Nephron progenitor cell (in vitro differentiated cells): ENCODE data around the gene SLC2A9.

Experiments used
- DNase-seq: peaks from one replicate; pipeline ENCODE4 v3.0.0; 2021
- H3K27ac Mint-ChIP-seq: 2 replicates; pipeline ENCODE4 v1.8.0; 2021; ENCODE audit warnings: mild to moderate bottlenecking, moderate library complexity, mixed read lengths
- H3K27me3 Mint-ChIP-seq: 2 replicates; pipeline ENCODE4 v1.8.0; 2021; ENCODE audit warnings: mild to moderate bottlenecking, low read depth, mixed read lengths; ENCODE audit not compliant: poor library complexity
- H3K36me3 Mint-ChIP-seq: 2 replicates; pipeline ENCODE4 v1.8.0; 2021; ENCODE audit warnings: low read depth, mixed read lengths
- H3K4me1 Mint-ChIP-seq: 2 replicates; pipeline ENCODE4 v1.8.0; 2021; ENCODE audit warnings: mixed read lengths
- H3K4me3 Mint-ChIP-seq: 2 replicates; pipeline ENCODE4 v1.8.0; 2021; ENCODE audit warnings: mild to moderate bottlenecking, moderate library complexity, mixed read lengths
- H3K9me3 Mint-ChIP-seq: 2 replicates; pipeline ENCODE4 v1.8.0; 2021; ENCODE audit warnings: mild to moderate bottlenecking, moderate library complexity, mixed read lengths
- TF ChIP-seq, protein P1 (sequence below): fragments of 200-600 bp; sonication (generic); IDR thresholded peaks from 2 replicates; pipeline ENCODE4 v1.5.0; 2021; ENCODE audit warnings: antibody characterized with exemption

SLC2A9 gene

DNA sequence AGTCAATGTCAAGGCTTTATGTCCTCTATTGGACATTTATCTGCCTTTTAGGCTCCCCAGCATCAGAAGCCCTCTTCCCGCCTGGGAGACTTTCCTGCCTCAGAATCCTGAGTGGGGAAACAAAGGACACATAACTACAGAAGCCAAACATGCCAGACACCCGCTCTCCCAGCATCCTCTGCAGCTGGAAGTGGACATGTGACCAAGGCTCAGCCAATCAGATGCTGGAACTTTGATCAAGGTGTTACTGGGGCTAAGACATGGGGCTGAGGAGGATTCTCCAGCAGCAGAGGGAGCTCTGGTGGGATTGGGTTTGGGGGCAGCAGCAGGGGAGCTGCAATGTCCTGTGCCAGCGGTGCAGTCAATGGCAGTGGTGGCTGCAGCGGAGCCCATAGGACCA lies 19.5 kb downstream of the SLC2A9 start:
- Mint-ChIP-seq H3K36me3 (no peaks in the 10 kb centered on the region), H3K9me3 (no peaks in the 10 kb centered on the region), H3K4me1 (peaks cover 8% of the 10 kb centered on the region), H3K4me3 (no peak overlapping the region), H3K27me3 (peaks cover 7% of the 10 kb centered on the region), H3K27ac (no peak overlapping the region)
- TF ChIP-seq, protein P1, sequence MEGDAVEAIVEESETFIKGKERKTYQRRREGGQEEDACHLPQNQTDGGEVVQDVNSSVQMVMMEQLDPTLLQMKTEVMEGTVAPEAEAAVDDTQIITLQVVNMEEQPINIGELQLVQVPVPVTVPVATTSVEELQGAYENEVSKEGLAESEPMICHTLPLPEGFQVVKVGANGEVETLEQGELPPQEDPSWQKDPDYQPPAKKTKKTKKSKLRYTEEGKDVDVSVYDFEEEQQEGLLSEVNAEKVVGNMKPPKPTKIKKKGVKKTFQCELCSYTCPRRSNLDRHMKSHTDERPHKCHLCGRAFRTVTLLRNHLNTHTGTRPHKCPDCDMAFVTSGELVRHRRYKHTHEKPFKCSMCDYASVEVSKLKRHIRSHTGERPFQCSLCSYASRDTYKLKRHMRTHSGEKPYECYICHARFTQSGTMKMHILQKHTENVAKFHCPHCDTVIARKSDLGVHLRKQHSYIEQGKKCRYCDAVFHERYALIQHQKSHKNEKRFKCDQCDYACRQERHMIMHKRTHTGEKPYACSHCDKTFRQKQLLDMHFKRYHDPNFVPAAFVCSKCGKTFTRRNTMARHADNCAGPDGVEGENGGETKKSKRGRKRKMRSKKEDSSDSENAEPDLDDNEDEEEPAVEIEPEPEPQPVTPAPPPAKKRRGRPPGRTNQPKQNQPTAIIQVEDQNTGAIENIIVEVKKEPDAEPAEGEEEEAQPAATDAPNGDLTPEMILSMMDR: no peak
- no peak for DNase-seq

DNA sequence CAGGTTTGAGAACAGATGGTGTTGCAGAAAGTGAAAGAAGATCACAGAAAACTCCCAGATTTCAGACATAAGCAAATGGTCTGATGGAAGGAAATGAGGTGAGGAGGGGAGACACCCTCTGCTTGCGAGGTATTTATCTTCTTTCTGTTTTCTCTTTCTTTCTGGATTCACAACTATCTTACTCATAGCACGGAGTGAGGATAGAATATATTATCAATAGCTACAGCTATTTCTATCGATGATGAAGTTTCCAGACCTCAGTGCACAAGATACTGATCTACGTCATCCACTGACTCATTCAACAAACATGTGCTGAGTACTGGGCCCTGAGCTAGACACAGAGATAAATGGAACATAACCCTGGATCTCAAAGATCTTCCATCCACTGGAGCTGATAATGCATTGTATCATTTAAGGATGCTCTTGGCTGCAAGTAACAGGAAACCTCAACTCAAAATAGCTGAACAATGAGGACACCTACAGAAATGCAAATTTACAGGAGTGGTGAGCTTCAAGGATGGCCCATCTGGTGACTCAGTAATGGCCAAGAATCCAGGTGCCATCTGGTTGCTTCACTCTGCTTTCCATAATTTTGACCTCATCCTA lies 21.2 kb downstream of the SLC2A9 start:
- H3K36me3 Mint-ChIP-seq: no peaks in the 10 kb centered on the region
- TF ChIP-seq, protein P1: no peak
- no peak for DNase-seq
- no peak overlapping the region for H3K27ac Mint-ChIP-seq
- H3K4me3 Mint-ChIP-seq: no peak overlapping the region
- H3K9me3 Mint-ChIP-seq: no peaks in the 10 kb centered on the region
- peaks cover 10% of the 10 kb centered on the region for H3K27me3 Mint-ChIP-seq
- H3K4me1 Mint-ChIP-seq: no peaks in the 10 kb centered on the region

DNA sequence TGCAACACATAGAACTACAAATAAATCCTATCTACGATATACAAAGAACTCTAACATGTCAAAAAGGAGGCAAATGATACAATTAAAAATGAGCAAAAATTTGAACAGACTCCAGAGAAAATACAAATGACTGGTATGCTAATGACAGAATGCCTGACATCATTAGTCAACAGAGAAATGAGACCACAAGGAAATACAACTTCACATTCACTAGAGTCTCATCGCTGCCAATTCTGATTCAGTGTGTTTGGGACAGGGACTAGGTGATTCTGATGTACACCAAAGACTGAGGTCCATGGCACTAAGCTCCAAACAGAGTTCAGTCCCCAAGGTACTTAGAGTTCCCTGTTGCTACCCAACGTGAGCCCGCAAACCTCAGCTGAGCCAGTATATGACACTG lies 23.4 kb downstream of the SLC2A9 start:
- no peak overlapping the region for H3K27ac Mint-ChIP-seq
- no peaks in the 10 kb centered on the region for H3K4me1 Mint-ChIP-seq
- TF ChIP-seq, protein P1: no peak
- DNase-seq: no peak
- H3K9me3 Mint-ChIP-seq: no peaks in the 10 kb centered on the region
- H3K27me3 Mint-ChIP-seq: peaks cover 10% of the 10 kb centered on the region
- H3K4me3 Mint-ChIP-seq: no peak overlapping the region
- no peaks in the 10 kb centered on the region for H3K36me3 Mint-ChIP-seq

DNA sequence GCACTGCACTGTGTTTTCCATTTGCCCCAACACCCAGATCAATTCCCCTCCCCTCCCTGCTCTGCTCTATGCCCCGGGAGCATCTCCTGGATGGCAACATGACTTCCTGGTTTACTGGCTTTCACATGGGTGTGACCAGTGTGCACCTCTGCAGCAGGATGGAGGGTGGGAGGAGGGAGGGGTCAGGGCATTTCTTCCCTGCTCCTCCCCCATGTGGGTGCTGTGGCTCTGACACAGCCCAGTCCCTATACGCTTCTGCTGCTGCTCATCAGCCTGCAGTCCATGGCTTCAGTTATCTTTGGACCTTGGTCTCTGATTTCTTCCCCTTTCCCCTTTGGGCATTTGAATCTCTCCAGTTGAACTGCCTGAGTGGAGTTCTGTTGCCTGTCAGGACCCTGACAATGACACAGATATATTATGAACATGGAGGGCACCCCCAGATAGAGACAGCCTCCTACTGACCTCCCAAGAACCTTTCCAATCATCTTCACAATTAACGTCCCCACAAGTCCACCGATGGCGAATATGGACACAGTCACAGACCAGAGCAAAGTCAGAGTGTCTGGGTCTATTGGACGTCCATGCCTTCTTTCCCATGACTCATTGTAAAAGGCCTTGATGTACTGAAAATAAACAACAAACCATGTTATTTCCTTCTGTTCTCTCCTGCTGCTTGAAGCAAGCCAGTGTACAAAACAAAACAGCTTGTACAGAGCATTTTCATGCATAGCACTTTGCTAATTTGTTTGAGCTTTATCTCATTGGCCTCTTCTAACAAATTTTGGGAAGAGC lies 24.8 kb downstream of the SLC2A9 start:
- TF ChIP-seq, protein P1: no peak
- Mint-ChIP-seq H3K36me3 (no peaks in the 10 kb centered on the region), H3K4me1 (no peaks in the 10 kb centered on the region), H3K27ac (no peak overlapping the region), H3K27me3 (peaks cover 6% of the 10 kb centered on the region), H3K4me3 (no peak overlapping the region), H3K9me3 (no peaks in the 10 kb centered on the region)
- DNase-seq: no peak

DNA sequence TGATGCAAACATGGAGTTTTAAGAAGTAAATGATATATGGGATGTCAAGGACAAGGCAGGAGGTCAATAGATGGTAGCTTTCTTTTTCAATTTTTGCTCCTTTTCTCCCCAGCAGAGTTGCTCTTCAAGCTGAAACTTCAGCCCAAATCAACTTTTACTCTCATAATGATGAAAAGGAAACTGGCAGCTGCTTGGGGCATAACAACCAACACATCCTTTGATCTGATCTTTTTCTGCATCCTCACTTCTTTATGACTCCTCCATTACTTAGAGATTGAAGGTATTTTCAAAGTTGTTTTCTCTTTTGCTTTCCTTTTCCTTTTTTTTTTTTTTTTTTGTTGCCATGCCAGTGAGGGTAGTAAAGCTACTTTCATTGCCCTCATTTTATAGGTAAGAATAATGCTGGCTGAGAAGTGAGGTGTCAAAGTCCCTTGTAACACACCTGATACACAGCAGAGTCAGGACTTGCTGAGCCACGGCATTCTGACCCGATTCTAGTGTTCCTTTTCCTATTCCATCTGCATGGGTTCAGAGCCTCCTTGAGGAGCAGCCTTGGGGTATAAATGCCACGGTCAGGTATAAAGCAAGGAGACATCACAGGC lies 26.9 kb downstream of the SLC2A9 start:
- H3K4me1 Mint-ChIP-seq: no peaks in the 10 kb centered on the region
- DNase-seq: no peak
- peaks cover 4% of the 10 kb centered on the region for H3K9me3 Mint-ChIP-seq
- H3K27me3 Mint-ChIP-seq: peaks cover 11% of the 10 kb centered on the region
- no peak overlapping the region for H3K27ac Mint-ChIP-seq
- H3K4me3 Mint-ChIP-seq: no peak overlapping the region
- TF ChIP-seq, protein P1: no peak
- H3K36me3 Mint-ChIP-seq: no peaks in the 10 kb centered on the region
